ENCODE results near the gene CTSD.
"Not testable (repeated sequence)": the region's sequence is repeated elsewhere in the genome, so short reads cannot be mapped to it uniquely, and the experiment has no call there.

The CTSD gene

DNA sequence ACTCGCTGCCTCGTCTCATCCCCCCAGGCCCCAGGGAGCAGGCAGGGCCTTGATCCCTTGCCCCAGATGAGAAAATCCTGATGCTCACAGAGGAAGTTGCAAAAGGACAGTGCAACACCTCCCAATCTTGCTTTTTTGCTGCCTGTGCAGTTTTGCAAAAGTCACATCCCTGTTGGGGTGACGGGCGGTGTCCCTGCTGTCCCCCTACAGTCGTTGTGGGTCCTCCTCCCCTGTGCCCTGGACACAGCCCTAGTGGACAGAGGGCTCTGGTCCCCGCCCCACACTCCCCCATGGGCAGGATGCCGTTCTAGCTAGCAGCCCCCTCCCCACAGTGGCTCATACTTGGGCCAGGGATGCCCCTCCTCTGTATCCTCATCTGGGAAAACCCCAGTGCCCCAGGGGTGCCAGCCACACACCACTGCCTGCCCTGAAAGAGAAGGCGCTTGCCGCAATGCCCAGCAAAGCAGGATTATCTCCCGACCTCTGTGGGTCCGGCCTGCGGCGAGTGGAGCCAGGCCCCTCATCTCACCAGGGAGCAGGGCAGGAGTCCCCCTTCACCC is 18.4 kb upstream of the CTSD start:
- DNase-seq, result no peak

DNA sequence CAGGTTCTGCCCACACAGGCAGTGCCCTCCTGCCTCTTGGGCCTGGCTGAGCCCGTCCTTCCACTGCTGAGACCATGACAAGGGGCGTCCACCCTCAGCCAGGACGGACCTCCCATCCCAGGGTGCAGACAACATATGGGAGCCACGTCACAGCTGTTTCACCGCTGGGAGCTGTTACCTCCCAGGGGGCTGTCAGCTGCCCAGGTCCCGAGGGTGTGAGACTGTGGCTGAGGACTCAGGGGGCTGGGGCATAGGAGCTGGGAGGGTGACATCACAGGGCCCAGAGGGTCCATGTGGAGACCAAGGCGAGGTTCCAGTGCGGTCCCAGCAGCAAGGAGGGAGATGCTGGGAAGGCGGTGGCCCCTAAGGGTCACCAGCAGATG is 17.9 kb upstream of the CTSD start:
- no peak for DNase-seq

DNA sequence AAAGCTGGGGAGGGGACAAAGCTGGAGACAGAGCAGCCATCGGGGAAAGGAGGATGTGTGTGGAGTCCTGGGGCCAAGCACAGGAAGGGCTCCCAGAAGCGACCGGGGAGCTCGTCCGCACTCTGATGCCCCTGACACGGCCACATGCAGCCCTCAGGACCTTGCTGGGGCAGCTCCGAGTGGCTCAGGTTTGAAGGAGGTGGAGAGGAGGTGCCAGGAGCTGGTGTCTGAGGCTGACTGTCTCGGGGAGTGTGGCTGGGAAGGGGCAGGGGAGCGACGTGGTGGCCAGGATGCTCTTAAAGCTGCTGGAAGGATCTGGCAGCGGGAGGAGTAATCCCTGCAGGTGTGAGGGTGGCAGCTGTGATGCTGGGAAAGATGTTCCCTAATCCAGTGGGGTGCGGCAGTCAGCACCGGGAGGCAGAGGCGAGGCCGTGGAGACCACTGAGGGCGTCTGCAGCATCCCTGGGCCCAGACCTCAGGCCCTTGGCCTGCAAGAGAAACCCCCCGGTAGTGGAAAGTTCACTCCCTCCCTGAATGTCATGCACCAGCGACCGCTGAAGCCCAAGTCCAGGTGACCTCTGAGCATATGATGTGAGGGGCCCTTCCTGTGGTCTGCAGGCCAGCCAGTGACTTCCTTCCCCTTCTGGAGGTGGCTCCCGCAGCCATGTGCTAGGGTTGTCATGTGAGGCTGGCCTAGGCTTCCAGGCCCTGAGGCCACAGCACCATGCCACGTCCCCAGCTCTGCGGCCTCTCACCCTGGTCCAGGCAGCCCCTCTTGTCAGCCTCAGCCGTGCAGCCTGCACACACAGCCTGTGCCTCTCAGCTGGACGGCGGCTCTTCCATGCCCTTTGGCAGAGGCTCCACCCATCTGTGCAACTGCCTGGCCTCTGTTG is 17.2 kb upstream of the CTSD start:
- DNase-seq, result no peak

- DNase-seq, result no peak
Observed at GRCh38 chr11:1779806-1780699, 16.3 kb upstream of the CTSD start.

DNA sequence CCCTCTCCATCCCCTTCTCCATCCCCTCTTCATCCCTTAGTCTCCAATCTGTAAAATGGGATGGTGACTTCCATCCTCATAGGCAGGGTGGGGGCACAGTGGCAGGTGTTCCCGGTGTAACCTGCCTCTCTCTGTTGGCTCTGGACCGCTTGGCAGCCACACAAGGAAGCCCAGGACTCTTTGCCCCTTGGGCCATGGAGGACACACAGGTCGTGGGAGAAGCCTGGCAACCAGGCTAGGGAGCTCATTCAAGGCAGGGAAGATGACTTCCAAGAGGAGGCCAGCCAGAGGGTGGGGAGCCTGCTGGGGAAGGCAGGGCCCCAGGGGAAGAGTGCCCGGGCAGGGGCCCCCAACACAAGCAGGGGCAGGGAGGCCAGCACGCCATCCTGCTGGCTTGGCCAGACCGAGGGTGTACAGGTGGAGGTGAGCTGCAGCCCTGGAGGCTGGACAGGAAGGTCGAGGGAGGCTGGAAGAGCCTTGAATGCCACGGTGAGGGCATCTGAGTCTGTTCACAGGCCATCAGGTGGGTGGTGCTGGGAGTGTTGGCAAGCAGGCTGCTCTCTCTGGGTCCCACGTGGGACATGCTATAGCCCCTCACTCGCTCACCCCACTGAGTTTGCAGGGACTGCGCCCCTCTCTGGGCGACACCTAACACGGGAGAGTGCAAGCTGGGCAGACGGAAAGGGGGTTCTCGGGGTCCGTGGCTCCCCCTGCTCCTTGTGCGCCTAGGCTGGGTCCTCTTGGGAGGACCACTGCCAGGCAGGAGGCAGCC is 15.5 kb upstream of the CTSD start:
- DNase-seq, result no peak

DNA sequence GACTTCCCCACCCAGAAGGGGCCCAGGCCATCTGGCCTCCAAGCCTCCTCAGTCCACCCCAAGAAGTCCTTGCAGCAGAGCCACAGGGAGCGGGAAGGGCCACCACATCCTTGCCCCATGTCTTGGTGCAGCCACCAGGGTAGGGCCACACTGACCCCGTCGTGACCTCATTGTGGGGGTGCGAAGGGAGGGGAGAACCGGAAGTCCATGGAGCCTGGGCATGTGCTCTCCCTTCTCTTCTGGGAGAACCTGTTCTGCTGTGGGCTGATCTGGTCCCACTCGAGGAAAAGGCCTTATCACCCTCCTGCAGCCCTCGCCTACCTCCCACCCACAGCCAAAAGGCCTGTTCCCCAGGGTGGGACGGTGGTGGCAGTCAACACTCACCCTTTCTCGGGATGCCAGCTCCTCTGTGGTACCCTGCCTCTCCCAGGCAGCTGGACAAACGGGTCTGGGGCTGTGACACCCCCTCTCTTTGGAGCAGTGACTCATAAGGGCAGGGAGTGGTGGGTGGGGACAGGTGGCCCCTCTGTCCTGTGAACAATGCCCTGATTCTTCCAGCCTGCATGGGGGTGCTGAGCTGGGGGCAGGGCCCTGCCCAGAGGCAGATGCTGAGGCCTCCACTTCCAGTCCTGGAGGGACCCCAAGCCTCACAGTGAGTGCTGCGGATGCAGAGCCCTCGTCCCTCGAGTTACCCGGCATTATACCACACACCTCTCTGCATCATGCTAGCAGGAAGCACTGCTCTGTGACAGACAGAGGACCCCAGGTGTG is 14.6 kb upstream of the CTSD start:
- DNase-seq, result no peak

DNA sequence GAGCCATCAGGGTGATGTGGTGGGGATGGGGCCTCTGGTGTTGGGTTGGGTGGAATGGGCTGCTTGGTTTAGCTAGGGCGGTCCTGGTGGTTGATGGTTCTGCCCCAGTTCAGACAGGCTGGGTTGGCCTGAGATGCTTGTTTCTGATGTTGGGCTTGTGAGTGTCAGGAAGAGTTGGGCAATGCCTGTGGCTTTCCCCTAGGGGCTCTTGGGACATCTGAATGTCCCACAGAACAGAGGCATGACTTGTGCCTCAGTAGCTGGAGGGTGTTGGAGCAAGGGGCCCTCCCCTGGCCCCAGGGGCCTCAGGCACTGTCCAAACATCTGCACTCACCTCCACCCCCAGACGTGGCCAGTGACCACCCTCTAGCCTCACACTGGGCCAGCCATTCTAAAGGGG is 14.0 kb upstream of the CTSD start:
- no peak for DNase-seq

DNA sequence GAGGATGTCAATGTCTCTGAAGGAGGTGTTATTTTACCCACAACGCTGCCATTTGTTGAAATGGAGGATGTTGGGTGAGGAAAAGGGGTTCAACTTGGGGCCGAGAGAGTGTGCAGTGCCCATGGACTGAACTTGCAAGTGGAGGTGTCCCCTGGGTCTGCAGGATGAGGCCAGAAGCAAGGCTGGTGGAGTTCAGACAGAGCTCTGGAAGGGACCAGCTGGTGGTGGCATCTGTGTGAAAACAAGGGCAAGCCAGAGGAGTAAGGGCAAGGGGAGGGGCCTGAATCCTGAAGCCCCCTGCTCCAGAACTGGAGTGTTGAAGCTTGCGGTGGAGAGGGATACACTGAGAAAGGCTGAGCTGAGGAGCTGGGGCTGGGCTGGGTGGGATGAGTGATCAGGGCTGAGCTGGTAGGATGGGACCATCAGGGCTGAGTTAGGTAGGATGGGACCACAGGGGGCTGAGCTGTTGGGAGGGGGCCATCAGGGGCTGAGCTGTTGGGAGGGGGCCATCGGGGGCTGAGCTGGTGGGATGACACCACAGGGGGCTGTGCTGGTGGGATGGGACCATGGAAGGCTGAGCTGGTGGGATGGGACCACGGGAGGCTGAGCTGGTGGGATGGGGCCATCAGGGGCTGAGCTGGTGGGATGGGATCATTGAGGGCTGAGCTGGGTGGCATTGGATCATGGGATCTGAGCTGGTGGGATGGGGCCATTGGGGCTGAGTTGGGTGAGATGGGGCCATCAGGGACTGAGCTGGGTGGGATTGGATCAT is 13.4 kb upstream of the CTSD start:
- DNase-seq, result no peak

DNA sequence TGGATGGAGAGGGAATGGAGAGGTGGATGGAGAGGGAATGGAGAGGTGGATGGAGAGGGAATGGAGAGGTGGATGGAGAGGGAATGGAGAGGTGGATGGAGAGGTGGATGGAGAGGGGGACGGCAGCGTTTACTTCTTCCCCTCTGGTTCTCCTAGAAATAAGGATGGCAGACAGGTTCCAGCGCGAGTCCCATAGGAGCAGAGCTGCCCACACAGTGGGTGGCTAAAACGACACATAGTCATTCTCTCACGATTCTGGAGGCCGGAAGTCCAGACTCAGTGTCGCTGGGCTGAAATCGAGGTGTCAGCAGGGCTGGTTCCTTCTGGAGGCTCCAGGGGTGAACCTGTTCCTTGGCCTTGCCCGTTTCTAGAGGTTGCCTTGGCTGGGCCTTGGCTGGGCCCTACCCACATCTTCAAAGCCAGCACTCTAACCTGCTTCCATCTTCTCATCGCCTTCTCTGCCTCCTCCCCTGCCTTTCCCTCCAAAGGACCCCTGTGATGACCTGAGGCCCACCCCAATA is 12.7 kb upstream of the CTSD start:
- no peak for DNase-seq

DNA sequence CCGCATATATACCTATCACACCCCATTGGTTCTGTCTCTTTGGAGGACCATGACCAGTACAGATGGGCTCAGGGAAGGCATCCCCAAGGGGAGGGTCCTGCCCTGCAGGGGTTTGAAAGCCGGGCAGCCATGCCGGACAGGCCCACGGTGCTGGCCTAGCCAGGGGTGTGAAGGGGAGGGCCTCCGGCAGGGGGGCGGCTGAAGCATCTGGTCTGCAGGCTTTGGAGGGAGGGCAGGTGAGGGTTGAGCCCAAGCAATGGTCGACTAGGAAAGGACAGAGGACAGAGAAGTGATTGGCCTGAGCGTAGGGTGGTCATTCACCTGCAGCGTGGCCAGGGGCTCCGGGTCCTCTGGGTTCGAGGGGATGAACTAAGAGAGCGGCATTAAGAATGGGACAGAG is 11.2 kb upstream of the CTSD start:
- no peak for DNase-seq

GRCh38 chr11:1773994-1774550 is 10.3 kb upstream of the CTSD start:
- no peak for DNase-seq

DNA sequence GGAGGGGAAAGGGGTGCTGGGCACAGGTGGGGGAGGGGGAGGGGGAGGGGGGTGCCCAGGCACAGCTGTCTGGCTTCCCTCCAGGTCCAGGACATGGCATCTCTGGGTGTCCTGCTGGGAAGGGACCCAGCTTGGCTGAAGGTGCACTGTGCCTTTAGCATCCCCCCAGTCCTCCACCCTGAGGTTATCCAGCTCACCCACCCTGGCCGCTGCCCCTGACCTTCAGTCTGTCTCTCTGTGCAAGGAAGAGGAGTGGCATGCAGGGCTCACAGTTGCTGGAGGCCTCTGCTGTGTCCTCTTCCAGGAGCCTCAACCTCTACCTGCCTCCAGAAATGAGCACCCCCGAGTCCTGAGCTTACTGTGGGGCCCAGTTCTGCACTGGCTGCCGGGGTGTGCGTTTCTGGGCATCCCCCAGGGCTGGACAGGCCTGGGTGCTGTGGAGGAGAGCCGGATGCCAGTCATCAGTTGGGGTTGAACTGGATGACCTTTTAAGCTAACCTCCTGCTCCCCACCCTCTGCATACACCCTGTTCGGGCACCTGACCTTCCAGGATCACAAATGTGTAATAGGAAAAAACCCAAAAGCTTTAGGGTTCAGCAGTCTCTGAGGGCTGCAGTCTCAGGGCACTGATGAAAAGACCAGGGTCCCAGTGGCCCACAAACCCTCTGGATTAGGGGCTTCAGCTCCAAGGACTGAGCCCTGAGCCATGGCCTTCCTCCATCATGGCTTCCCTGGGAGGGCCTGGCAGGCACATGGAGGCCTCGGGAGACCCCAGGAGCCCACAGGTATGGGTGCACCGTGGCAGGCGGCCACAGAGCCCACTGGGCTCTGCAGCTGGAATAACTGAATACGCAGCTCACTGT is 9.6 kb upstream of the CTSD start:
- no peak for DNase-seq

DNA sequence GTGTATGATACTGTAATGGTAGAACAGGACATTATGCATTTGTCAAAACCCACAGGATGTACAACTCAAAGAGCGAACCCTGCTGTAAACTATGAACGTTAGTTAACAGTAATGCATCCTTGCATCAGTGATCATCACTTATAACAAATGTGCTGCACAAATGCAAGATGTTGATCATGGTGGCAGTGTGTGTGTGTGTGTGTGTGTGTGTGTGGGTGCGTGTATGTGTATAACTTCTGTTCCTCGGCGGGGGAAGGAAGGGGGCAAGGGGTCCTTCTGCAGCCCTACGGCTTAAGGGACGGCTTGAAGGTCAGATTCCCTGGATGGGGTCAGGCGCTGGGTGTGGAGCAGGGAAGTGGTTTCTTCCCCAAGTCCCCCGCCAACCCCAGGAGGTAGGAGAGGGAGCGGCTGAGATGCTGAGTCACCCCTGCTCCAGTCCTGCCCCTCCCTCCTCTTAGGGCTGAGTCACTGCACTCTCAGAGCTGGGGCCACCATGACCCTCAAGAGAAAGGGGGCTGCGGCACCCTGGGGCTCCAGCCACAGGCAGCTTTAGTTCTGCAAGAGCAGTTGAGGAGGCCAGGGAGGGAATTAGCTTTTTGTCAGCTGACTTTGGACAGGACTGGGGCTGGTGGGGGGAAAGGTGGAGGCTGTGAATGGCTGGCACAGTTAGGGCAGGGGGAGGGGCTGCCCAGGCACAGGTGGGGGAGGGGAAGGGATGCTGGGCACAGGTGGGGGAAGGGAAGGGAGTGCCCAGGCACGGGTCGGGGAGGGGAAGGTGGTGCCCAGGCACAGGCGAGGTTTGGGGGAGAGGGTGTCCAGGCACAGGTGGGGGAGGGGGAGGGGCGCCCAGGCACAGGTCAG is 8.8 kb upstream of the CTSD start:
- DNase-seq, result no peak

GRCh38 chr11:1771700-1772099 is 8.0 kb upstream of the CTSD start:
- DNase-seq, result no peak

DNA sequence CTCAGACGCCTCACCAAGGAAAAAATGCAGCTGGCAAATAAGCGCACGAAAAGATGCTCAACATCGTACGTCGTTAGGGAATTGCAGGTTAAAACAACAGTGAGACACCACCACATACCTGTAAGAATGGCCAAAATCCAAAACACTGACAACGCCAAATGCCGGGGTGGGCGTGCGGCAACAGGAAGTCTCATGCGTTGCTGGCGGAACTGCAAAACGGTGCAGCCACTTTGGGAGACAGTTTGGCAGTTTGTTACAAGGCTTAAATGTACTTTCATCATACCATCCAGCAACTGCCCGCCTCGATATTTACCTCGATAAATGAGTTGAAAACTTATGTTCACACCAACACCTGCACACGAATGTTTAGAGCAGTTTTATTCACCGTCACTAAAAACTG is 7.5 kb upstream of the CTSD start:
- DNase-seq, result no peak

GRCh38 chr11:1770528-1770927 is 6.8 kb upstream of the CTSD start:
- no peak for DNase-seq

GRCh38 chr11:1770061-1770460 is 6.3 kb upstream of the CTSD start:
- DNase-seq, result no peak

DNA sequence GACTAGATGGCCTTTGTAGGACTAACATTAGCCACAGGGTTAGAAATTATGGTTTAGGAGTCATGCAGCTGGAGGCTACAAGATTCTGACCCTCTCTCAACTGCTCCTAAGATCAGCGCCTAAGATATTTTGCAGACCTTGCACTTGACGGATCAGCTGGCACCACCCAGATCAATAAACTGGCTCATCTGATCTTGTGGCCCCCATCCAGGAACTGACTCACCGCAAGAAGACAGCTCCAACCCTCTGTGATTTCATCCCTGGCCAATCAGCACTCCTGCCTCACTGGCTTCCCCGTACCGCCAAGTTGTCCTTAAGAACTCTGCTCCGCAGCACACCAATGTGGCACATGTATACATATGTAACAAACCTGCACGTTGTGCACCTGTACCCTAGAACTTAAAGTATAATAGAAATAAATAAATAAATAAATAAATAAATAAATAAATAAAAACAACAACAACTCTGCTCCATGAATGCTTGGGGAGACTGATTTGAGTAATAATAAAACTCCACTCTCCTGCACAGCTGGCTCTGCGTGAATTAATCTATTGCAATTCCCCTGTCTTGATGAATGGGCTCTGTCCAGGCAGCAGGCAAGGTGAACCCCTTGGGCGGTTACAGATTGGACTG is 5.7 kb upstream of the CTSD start:
- not testable (repeated sequence) for DNase-seq

Measured in activated naive CD4-positive, alpha-beta T cell (primary cell).